Neural progenitor cell (in vitro differentiated cells): ENCODE measurements around the gene ADARB2. TPM values are rescaled to one million over a fixed set of nuclear protein-coding genes. Genes with fewer than 3 reads are reported as not detected.
A peak's percentile ranks its signal among the peaks of the same experiment; 100 is the strongest.

Source experiments
- DNase-seq: peaks from one replicate; pipeline ENCODE4 v3.0.0-alpha.2; 2016; ENCODE audit warnings: low spot score
- H2AFZ ChIP-seq: fragments of 200-600 bp; sonication (generic); replicated peaks from 2 replicates; pipeline ENCODE4 v1.6.1; 2016; ENCODE audit warnings: antibody characterized with exemption
- H3F3A ChIP-seq: fragments of 200-600 bp; sonication (generic); 2 replicates; pipeline ENCODE4 v1.6.1; 2016; ENCODE audit warnings: antibody characterized with exemption, low read depth
- H3K27ac ChIP-seq: fragments of 200-600 bp; sonication (generic); 2 replicates; pipeline ENCODE4 v1.5.1; 2016; ENCODE audit warnings: mild to moderate bottlenecking
- H3K27me3 ChIP-seq: fragments of 200-600 bp; sonication (generic); 2 replicates; pipeline ENCODE4 v1.6.1; 2016; ENCODE audit warnings: mild to moderate bottlenecking, moderate library complexity
- H3K36me3 ChIP-seq: fragments of 200-600 bp; sonication (generic); 2 replicates; pipeline ENCODE4 v1.5.1; 2016
- H3K4me1 ChIP-seq: fragments of 200-600 bp; sonication (generic); 2 replicates; pipeline ENCODE4 v1.6.1; 2016; ENCODE audit warnings: mixed run types
- H3K4me2 ChIP-seq: fragments of 200-600 bp; sonication (generic); 2 replicates; pipeline ENCODE4 v1.6.1; 2016
- H3K4me3 ChIP-seq: fragments of 200-600 bp; sonication (generic); 2 replicates; pipeline ENCODE4 v1.5.1; 2016
- H3K79me2 ChIP-seq: fragments of 200-600 bp; sonication (generic); 2 replicates; pipeline ENCODE4 v1.6.1; 2016; ENCODE audit warnings: low read depth
- H3K9ac ChIP-seq: fragments of 200-600 bp; sonication (generic); 2 replicates; pipeline ENCODE4 v1.6.1; 2016
- H3K9me3 ChIP-seq: fragments of 200-600 bp; sonication (generic); 2 replicates; pipeline ENCODE4 v1.5.1; 2016; ENCODE audit warnings: low read depth
- H4K20me1 ChIP-seq: fragments of 200-600 bp; sonication (generic); 2 replicates; pipeline ENCODE4 v1.6.1; 2016; ENCODE audit warnings: low read depth
- H3K27ac Mint-ChIP-seq: 3 replicates; pipeline ENCODE4 v1.8.0; 2021; ENCODE audit warnings: mixed read lengths
- H3K27me3 Mint-ChIP-seq: 2 replicates; pipeline ENCODE4 v1.8.0; 2022; ENCODE audit warnings: low read depth, mild to moderate bottlenecking, inconsistent platforms, moderate library complexity, mixed read lengths; ENCODE audit not compliant: insufficient read depth
- H3K36me3 Mint-ChIP-seq: 3 replicates; pipeline ENCODE4 v1.8.0; 2021; ENCODE audit warnings: mixed read lengths
- H3K4me1 Mint-ChIP-seq: 3 replicates; pipeline ENCODE4 v1.8.0; 2021; ENCODE audit warnings: mixed read lengths
- H3K4me3 Mint-ChIP-seq: 3 replicates; pipeline ENCODE4 v1.8.0; 2021; ENCODE audit warnings: mild to moderate bottlenecking, moderate library complexity, mixed read lengths
- H3K9me3 Mint-ChIP-seq: 3 replicates; pipeline ENCODE4 v1.8.0; 2020; ENCODE audit warnings: mixed read lengths
- EZH2 ChIP-seq: fragments of 200-600 bp; sonication (generic); IDR thresholded peaks from 2 replicates; pipeline ENCODE4 v1.6.1; 2017; ENCODE audit warnings: antibody characterized with exemption, mild to moderate bottlenecking, moderate library complexity
- EZH2phosphoT487 ChIP-seq: fragments of 200-600 bp; sonication (generic); IDR thresholded peaks from 2 replicates; pipeline ENCODE4 v1.6.1; 2017; ENCODE audit warnings: antibody characterized with exemption
- total RNA-seq: library from RNA; depleted of rRNA; stranded (reverse); fragments of >200 nt; gene quantifications from 2 replicates; pipeline ENCODE4 v1.2.3, GENCODE V29; 2015; ENCODE audit warnings: low replicate concordance
- TF ChIP-seq, protein P1 (sequence below): fragments of 200-600 bp; sonication (generic); IDR thresholded peaks from 2 replicates; pipeline ENCODE4 v1.5.1; 2017; ENCODE audit warnings: antibody characterized with exemption, mild to moderate bottlenecking

ADARB2 gene
- total RNA-seq, 1 donor from 2014 or later, result not detected

DNA sequence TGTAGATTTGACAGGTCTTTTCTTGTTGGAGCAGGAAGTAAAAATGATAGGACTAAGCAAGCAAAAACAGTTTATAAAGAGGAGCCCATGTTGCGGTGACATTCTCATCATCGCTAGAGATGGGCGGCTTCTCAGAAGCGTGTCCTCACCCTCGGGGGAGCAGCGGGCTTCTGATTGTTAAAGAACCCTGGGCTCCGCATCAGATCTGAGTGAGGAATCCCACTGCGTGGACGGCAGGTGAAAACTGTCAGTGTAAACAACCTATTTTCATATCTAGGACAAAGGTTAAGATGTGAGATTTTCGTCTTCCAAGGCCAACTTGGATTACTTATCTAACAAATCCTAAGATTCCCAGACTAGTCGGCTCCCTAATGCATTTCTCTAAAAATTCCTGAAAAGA lies 177.6 kb downstream of the ADARB2 start:
- Histone ChIP-seq H3F3A (no peaks in the 10 kb centered on the region), H3K27me3 (no peaks in the 10 kb centered on the region), H3K27ac (no peak overlapping the region), H3K36me3 (no peaks in the 10 kb centered on the region), H3K4me3 (no peak overlapping the region), H3K9ac (no peak overlapping the region), H3K4me1 (no peaks in the 10 kb centered on the region), H4K20me1 (no peaks in the 10 kb centered on the region), H2AFZ (no peak overlapping the region), H3K4me2 (no peak overlapping the region), H3K79me2 (no peaks in the 10 kb centered on the region), H3K9me3 (no peaks in the 10 kb centered on the region)
- TF ChIP-seq, protein P1, sequence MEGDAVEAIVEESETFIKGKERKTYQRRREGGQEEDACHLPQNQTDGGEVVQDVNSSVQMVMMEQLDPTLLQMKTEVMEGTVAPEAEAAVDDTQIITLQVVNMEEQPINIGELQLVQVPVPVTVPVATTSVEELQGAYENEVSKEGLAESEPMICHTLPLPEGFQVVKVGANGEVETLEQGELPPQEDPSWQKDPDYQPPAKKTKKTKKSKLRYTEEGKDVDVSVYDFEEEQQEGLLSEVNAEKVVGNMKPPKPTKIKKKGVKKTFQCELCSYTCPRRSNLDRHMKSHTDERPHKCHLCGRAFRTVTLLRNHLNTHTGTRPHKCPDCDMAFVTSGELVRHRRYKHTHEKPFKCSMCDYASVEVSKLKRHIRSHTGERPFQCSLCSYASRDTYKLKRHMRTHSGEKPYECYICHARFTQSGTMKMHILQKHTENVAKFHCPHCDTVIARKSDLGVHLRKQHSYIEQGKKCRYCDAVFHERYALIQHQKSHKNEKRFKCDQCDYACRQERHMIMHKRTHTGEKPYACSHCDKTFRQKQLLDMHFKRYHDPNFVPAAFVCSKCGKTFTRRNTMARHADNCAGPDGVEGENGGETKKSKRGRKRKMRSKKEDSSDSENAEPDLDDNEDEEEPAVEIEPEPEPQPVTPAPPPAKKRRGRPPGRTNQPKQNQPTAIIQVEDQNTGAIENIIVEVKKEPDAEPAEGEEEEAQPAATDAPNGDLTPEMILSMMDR, result no peak
- no peak for TF ChIP-seq EZH2
- Mint-ChIP-seq H3K4me1 (peaks cover 25% of the 10 kb centered on the region), H3K27me3 (no peaks in the 10 kb centered on the region), H3K9me3 (no peaks in the 10 kb centered on the region), H3K36me3 (no peaks in the 10 kb centered on the region), H3K4me3 (no peak overlapping the region), H3K27ac (peak overlapping the region; percentile 24)
- no peak for DNase-seq

DNA sequence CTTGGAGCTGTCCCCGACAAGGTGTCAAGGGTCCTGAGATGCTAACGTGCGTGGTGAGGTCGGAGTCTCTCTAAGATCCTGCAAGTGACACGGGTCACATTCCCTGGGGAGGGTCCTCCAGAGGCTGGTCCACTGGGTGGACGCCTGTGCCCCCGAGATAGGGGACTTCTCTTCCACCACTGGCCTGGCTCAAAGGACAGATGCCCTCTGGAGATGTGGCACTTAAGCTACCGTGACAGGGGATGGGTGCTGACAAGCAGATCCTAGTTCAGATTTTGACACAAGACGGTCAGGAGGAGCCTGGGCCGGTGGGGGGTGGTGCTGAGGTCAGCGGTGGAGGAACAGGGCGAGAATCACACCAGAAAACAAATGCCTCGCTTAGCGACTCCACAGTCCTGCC lies 178.0 kb downstream of the ADARB2 start:
- Histone ChIP-seq H4K20me1 (no peaks in the 10 kb centered on the region), H3K4me1 (no peaks in the 10 kb centered on the region), H3K4me3 (no peak overlapping the region), H3K79me2 (no peaks in the 10 kb centered on the region), H3K36me3 (no peaks in the 10 kb centered on the region), H3F3A (no peaks in the 10 kb centered on the region), H3K27me3 (no peaks in the 10 kb centered on the region), H3K9me3 (no peaks in the 10 kb centered on the region), H3K27ac (no peak overlapping the region), H3K4me2 (no peak overlapping the region), H3K9ac (no peak overlapping the region), H2AFZ (no peak overlapping the region)
- TF ChIP-seq EZH2phosphoT487, result no peak
- TF ChIP-seq, protein P1, result no peak
- TF ChIP-seq EZH2, result no peak
- no peak overlapping the region for H3K4me3 Mint-ChIP-seq
- H3K9me3 Mint-ChIP-seq, result no peaks in the 10 kb centered on the region
- no peaks in the 10 kb centered on the region for H3K36me3 Mint-ChIP-seq
- DNase-seq, result no peak
- peaks cover 25% of the 10 kb centered on the region for H3K4me1 Mint-ChIP-seq
- H3K27ac Mint-ChIP-seq, result no peak overlapping the region
- no peaks in the 10 kb centered on the region for H3K27me3 Mint-ChIP-seq

DNA sequence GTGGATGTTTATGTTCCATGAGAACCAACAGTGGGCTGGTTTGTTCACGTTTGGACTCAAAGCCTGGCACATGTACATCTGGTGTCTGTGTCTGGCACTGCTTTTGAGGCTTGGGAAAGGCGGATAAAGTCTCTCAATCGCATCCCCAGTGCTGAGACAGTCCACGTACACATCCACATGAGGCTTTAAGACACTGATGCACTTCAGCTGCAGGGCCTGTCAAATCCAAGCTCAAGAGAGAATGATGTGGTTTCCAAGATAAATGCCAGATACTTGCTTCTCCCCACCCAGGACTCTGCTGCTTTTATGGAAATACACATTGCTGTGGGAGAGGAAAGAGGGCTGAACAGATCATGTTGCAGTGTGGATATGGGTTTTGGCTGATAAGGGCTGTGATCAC lies 178.4 kb downstream of the ADARB2 start:
- TF ChIP-seq, protein P1, result no peak
- no peak for TF ChIP-seq EZH2phosphoT487
- no peak for TF ChIP-seq EZH2
- Histone ChIP-seq H2AFZ (no peak overlapping the region), H3K4me2 (no peak overlapping the region), H3K36me3 (no peaks in the 10 kb centered on the region), H3K4me3 (no peak overlapping the region), H3K9ac (no peak overlapping the region), H3K4me1 (no peaks in the 10 kb centered on the region), H3K27me3 (no peaks in the 10 kb centered on the region), H3K9me3 (no peaks in the 10 kb centered on the region), H3K79me2 (no peaks in the 10 kb centered on the region), H3F3A (no peaks in the 10 kb centered on the region), H3K27ac (no peak overlapping the region), H4K20me1 (no peaks in the 10 kb centered on the region)
- Mint-ChIP-seq H3K36me3 (no peaks in the 10 kb centered on the region), H3K4me3 (no peak overlapping the region), H3K4me1 (peaks cover 29% of the 10 kb centered on the region), H3K9me3 (no peaks in the 10 kb centered on the region), H3K27me3 (no peaks in the 10 kb centered on the region), H3K27ac (no peak overlapping the region)
- no peak for DNase-seq

DNA sequence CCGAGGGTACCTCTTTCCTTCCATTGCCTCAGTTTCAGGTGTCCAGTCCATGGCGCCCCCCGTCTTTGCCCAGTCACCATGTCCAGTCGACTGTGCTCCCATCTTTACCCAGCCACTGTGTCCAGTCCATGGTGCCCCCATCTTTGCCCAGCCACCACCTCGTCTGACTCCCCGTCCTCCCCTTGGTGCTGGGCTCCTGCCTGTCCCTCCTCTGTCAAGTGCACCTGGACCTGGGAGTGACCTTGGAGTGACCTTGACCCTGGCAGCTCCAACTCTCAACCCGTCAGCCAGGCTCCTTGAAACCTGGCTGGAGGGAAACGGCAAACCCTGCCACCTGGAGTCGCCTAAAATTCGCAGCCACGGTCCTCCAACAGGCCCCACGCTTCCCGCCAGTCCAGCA lies 180.2 kb downstream of the ADARB2 start:
- no peak overlapping the region for H3K4me3 Mint-ChIP-seq
- TF ChIP-seq EZH2 (no peak), EZH2phosphoT487 (no peak)
- TF ChIP-seq, protein P1, result no peak
- H2AFZ ChIP-seq, result no peak overlapping the region
- H3F3A ChIP-seq, result no peaks in the 10 kb centered on the region
- no peaks in the 10 kb centered on the region for H3K9me3 Mint-ChIP-seq
- no peak for DNase-seq
- no peaks in the 10 kb centered on the region for H3K27me3 ChIP-seq
- H3K4me1 Mint-ChIP-seq, result peaks cover 31% of the 10 kb centered on the region
- no peaks in the 10 kb centered on the region for H4K20me1 ChIP-seq
- H3K27me3 Mint-ChIP-seq, result no peaks in the 10 kb centered on the region
- H3K27ac ChIP-seq, result no peak overlapping the region
- H3K36me3 ChIP-seq, result no peaks in the 10 kb centered on the region
- no peak overlapping the region for H3K4me3 ChIP-seq
- H3K79me2 ChIP-seq, result no peaks in the 10 kb centered on the region
- H3K27ac Mint-ChIP-seq, result no peak overlapping the region
- no peaks in the 10 kb centered on the region for H3K9me3 ChIP-seq
- no peaks in the 10 kb centered on the region for H3K36me3 Mint-ChIP-seq
- H3K4me2 ChIP-seq, result no peak overlapping the region
- no peak overlapping the region for H3K9ac ChIP-seq
- no peaks in the 10 kb centered on the region for H3K4me1 ChIP-seq
